Astrocyte (in vitro differentiated cells and primary cell): Measurements from ENCODE around the gene SCRN1.

Experiments used
- CTCF ChIP-seq: IDR thresholded peaks from 2 replicates; pipeline ENCODE4 v1.5.1; 2011; ENCODE audit warnings: low read depth, mild to moderate bottlenecking, inconsistent platforms, low read length, moderate library complexity; ENCODE audit not compliant: insufficient read depth
- EZH2 ChIP-seq: IDR thresholded peaks from 2 replicates; pipeline ENCODE4 v1.6.1; 2012; ENCODE audit warnings: mild to moderate bottlenecking, low read length, inconsistent platforms; ENCODE audit not compliant: insufficient read depth

- TF ChIP-seq CTCF (no peak), EZH2 (no peak)
These were observed 20.4 kb upstream of the SCRN1 start for GRCh38 chr7:30010021-30010420.
